HG03439 (cell line): ENCODE data around the gene P4HB.

ENCODE experiments used
- ATAC-seq: cut with Tn5 transposase; IDR thresholded peaks from one replicate; pipeline ENCODE4 v1.9.1; 2021; ENCODE audit warnings: mild to moderate bottlenecking, moderate library complexity; ENCODE audit not compliant: unreplicated experiment

Gene P4HB

DNA sequence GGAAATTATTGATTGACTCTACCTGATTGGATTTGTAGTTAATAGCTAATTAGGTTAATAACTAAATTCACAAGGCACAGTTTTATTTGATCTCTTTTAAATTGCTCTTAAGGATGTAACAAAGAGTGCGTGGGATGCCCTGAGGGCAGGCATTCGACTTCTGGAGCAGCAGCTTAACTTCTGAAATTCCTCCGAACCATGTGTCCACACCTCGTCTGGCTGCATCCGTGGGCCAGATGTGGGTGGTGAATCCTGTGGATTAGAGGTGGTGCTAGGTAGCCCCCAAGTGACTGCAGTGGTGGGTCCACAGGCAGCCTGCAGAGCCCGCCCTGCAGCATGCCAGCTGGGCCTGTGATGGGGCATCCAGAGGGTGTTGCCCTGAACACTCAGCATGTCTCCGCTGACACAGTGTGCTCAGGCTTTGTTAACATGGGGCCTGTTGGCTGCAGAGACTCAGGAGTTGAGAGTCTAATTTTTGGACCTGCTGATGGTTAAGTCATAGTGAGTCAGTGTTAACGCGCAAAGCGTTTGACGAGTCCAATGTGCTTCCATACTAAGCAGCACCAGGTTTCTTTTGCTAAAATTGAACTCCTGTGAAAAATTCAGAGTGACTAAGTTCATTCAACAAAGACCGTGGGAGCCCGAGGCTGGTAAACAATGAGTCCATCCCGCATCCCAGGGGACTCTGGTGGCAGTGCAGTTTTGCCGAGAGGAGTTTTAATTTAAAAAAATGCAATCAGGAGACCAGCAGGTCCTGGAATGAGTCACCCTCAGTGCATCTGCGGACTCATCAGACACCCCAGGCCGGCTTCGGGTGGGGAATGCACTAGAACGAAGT lies 37.9 kb upstream of the P4HB start:
- no peak for ATAC-seq

DNA sequence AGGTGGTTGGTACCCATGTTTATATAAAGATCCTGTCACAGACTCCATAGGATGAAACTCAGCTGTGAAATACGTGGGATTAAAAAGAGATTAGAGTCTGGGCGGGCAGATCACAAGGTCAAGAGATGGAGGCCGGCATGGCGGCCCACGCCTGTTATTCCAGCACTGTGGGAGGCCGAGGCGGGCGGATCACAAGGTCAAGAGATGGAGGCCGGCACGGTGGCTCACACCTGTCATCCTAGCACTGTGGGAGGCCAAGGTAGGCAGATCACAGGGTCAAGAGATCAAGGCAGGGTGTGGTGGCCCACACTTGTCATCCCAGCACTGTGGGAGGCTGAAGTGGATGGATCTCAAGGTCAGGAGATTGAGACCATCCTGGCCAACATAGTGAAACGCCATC lies 35.1 kb upstream of the P4HB start:
- no peak for ATAC-seq

DNA sequence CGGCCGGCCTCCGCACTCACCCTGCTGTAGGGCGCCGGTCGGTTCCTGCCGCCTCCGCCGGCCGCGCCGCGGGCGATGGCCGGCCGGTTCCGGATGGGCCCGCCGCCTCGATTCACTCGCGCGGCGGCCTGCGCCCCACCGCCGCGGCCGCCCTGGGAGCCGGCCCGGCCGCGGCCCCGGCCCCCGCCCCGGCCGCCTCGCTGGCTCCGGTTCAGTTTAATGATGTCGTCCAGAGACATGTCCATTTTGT lies 30.9 kb upstream of the P4HB start:
- peak; percentile 19 for ATAC-seq

DNA sequence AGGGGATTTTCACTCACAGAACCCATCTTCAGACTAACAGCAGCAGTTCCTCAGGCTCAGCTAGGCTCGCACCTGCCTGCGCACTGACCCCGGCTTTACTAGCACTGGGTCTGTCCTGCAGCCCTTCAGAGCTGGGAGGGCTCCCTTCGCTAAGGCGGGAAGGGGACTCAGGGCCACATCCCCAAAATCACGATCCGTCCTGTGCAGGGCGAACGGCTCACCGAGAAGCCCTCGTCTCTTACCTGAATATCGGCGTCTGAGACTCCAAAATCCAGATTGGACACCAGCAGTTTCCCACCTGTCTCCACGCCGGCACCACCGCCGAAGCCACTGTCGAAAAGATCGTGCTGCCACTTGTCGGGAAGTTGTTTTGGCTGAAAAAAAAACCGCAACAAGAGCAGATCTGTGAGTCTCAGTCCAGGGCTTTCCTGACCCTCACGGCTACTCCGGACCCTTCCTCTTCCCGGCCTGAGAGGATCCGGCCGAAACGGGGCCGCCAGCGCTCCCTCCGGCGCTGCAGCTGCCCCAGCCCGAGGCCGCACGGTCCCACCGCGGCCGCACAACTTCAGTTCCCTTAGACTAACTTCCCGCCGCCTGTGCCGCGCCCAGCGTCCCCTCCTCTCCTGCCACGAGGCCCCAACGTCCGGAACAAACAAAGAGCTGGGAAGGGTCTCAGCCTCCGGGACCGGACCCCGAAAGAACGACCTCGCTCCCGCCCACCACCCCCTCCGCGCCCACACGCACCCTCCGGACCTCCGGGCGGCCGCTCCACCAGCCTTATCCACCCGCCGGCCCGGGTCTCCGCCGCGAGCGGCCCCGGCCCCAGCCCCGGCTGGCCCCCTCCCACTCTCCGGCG lies 30.3 kb upstream of the P4HB start:
- peak; percentile 1 for ATAC-seq

DNA sequence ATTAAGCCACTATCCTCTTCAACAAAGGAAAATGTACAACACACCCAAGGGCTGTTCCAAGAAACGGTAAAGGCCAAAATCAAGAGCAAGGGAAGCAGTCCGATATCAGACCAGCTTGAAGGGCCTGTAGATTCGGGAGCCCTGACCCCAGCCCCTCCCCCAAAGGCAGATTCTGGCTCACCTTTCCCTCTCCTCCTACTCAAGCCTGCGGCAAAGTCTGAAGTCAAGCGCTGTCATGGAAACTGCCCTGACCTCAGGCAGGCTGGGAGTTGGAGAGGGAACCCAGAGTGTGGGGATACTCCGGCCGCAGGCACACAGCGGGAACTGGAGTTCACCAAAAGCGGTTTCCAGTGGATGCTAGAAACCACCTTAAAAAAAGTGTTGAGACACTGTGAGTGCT lies 29.3 kb upstream of the P4HB start:
- no peak for ATAC-seq

DNA sequence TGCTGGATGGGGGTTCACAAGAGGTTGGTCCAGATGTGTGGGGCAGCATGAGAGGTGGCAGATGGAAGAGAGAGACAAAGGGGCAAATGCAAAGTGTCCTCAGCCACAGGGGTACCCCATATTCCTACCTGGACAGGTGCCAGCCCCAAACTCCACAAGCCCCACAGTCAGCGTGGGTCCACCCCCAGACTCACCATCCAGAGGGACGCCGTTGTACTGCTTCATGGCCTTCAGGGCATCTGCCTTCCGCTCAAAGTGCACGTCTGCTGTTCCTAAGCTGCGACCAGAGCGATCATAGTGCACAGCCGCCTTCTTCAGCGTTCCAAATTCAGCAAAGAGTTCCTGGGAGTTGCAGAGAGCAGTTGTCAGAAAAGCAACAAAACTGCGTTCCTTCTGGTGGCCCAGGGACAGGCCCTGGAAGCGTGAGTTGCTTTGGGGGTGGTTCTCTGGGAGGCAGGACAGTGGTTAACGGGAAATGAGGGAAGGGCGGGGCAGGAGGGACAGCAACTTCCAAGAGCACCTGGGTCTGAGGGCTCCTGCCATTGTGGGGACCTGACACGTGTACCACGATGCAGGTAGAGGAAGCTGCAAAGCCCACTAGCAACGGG lies 28.8 kb upstream of the P4HB start:
- ATAC-seq: no peak

DNA sequence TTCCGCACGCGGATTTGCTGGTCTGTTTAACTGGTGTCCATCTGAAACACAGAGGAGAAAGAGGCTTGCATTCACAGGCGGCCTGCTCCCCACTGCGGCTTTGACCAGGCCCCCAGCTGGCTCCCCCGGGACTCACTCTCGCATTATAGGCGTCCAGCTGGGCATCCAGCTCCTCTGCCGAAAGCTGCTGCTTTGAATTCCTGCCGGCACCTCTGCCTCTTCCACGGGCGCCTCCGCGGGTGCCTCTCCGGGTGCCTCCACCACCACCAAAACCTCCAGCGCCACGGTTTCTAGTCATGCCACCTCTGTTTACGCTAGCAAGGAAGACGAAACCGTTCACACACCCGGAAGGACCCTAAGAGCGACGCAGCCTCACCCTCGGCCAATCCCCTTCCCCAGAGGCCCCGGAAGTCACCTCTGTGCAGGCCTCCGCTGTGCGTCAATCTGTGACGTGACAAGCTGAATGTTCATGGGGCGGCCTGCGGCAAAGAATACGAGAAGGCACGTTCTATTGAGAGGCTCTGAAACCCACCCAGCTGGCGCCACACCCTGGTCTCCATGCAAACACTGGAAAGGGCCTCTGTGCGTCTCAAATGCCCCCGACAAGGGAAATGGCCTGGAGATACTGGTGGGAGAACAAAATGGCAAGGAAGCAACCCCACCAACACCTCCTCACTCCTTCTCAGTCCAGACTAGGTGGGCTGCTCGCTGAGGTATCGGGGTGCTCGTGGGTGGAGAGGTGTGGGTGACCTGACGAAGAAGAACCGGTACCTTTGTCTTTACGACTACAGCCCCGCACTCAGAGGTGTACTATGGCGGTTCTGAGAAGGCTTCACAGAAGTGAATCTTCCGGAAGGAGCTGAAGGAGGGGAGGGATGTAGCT lies 28.0 kb upstream of the P4HB start:
- no peak for ATAC-seq

DNA sequence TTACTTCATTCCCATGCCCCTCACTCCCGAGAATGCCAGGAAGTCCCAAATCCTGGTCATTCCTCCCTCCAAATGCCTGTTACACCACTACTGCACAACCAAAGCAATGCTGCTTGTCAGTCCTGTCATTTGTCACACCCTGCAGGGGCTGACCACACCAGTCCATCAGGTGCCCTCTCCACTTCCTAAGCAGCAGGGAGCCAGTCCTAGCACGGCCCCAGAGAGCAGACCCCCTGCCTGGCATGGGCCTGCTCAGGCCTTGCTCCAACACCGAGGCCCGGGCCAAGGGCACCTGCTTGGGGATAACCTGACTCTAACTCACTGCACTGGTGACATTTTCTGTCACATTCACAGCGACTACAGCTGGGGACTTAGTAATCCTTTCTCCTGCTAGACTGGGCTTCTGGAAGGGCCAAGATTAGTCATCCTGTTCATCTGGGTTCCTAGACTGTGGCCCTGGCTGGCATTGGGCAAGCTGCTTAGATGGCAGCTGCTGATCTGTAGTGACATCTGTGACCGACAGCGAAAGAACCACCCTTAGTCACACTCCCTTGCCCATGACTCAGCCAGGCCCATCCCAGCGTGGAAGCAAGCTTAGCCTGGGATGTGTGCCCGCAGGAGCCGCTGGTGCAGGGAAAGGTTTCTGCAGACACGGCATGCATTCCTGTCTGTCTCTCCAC lies 25.7 kb upstream of the P4HB start:
- ATAC-seq: no peak

DNA sequence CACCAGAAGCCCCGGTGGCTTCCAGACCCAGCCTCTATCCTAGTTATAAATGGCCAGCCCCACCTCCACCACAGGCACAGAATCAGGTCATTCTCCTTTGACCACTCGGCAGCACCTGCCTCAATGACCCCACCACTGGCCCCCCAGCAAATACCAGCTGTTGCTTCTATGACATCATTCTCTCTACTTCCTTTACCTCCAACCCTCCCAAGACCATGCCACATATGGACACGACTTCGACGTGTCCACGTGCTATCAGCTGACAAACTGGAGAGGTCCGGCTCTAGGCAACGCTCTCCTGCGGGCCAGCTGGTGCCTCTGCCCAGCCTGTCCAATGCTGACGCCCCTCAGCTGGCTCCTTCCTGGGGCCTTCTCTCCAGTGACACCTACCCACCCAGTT lies 25.1 kb upstream of the P4HB start:
- no peak for ATAC-seq

DNA sequence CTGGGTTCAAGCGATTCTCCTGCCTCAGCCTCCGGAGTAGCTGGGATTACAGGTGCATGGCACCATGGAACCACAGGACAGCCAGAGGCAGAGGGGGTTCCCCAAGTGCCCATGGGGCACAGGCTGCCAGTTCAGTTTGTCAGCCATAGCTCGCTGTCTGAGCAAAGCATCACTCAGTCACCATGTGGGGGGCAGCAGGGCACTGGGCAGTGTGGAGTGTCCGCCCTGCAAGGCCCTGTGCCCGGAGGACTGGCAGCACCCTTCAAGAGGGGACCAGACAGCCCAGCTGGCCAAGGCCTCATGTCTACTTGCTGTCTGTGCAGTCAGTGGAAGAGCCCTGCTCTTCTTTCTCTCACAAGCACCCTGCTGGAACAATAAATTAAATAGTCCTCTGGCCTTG lies 24.6 kb upstream of the P4HB start:
- no peak for ATAC-seq

DNA sequence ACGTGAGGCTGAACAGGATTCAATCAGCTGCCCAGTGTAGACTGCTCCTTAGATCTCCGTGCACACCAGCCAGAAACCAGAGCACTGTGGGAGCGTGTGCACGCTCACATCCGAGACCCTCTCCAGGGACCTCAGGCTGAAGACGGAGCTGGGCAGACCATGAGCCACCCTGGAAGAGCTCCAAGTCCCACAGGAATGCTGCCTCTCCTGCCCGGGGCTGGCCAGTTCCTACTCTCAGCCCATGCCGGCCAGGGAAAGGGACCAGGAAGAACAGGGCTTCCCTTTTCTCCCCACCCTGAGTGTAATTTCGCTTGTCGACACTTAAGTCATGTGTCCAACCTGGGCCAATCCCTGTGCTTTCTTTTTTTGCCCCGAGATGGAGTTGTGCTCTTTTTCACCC lies 24.2 kb upstream of the P4HB start:
- ATAC-seq: no peak

DNA sequence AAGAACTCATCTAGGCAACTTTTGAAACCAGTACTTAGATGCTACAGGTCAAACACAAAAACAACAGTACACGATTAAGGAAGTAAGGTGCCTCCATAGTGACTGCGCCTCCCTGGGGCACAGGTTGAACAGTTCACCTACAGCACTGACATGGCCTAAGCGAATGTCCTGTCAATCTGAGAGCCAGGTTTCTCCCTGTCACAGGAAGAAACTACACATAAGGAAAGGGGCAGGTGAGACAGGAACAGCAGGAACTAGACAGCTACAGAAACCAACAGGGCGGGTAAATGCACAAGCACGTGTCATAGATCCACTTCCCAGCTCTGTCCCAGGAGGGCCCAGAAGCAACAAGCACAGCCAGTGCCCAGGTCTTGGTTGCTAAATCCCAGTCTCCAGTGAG lies 18.8 kb upstream of the P4HB start:
- no peak for ATAC-seq

DNA sequence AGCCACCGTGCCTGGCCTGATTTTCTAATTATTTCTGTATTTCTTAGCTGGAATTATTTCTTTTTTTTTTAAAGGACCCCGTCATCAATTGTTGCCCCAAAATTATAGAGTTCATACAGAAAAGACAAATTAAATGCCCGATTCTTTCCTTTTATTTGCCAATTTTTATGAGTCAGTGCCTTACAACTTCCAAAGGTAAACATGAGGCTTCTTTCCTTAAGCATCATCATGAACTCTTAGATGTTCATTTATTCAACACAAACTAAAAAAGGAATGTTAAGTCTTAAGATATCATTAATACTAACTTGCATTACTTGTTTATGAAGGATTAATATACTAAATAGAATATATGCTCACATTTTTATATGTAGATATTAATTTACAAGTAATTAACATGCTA lies 18.0 kb upstream of the P4HB start:
- no peak for ATAC-seq

DNA sequence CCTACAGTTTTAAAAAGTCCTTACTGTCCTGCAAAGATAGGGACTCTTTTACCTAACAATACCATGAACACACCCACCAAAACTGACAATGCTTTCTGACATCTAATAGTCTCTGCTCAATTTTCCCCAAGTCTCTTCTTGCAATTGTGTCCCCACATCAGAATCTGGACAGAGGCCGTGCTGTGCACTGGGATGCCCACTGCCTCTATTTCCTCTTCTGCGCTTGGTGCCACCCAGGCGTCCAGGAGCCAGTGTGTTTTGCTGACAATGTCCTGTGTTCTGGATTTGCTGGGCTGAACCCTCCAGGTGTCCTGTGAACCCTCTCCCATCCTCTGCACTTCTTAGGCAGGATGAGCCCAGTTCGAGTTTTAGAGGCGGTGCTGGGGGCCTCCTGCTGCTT lies 17.2 kb upstream of the P4HB start:
- no peak for ATAC-seq

DNA sequence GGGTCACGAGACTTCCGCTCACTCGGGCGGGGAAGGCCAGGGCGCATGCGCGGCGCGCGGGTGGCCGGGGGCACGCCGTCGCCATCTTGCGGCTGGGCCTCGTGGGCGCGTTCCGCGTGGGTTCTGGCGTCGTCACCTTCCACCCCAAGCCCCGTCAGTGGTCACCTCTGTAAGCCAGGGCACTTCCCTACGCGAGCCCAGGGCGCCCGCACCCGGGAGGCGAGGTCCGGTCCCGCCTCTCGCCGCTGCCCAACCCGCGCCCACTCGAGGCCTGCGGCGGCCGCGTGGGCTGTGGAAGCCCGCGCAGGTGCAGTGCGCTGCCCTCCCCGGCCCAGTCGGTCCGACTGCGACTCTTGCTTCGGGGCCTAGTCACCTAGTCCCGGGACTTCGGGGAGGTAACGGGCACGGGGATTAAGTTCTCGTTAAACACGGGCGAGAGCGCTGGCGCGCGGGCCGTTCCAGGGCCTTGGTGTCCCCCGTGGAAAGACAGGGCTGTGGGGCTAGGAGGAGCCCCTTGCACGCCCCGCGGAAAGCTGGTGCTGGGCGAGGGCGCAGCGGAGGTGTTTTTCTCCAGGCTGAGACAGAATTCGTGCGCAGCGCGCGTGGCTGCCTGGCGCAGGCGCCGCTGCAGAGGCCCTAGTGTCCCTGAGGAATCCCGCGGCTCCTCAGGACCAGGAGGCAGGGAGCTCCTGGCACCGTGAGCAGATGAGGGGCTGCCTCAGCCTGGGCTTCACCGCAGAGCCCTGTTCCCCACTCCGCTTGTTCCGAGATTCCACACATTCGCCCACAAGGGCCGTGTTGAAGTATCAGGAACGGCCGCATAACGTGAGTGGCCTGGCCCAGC lies 11.3 kb upstream of the P4HB start:
- peak; percentile 47 for ATAC-seq

DNA sequence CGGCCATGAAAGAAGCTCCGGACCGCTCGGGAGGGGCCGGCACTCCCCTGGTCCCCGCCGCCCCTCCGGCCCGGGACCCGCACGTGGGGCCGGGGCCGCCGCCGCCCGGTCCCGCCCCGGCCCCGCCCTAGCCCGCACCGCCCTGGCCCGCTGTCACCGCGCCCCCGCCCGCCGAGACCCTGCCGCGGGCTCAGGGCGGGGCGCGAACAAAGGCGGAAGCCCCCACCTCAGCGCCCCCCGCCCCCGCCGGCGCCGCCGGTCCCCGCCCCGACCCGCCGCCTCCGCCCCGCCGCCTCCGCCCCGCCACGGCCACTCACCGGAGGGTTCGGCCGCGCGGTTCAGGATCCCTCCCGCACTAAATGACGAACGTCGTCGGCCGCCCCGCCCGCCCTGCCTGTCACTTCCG lies 10.6 kb upstream of the P4HB start, which contains the start of gene ARHGDIA:
ARHGDIA (minus strand) TSS at position 357 of the 406 bp plus-strand sequence. CDS start 1,407 bp downstream, outside the sequence.
- peak; percentile 14 for ATAC-seq

DNA sequence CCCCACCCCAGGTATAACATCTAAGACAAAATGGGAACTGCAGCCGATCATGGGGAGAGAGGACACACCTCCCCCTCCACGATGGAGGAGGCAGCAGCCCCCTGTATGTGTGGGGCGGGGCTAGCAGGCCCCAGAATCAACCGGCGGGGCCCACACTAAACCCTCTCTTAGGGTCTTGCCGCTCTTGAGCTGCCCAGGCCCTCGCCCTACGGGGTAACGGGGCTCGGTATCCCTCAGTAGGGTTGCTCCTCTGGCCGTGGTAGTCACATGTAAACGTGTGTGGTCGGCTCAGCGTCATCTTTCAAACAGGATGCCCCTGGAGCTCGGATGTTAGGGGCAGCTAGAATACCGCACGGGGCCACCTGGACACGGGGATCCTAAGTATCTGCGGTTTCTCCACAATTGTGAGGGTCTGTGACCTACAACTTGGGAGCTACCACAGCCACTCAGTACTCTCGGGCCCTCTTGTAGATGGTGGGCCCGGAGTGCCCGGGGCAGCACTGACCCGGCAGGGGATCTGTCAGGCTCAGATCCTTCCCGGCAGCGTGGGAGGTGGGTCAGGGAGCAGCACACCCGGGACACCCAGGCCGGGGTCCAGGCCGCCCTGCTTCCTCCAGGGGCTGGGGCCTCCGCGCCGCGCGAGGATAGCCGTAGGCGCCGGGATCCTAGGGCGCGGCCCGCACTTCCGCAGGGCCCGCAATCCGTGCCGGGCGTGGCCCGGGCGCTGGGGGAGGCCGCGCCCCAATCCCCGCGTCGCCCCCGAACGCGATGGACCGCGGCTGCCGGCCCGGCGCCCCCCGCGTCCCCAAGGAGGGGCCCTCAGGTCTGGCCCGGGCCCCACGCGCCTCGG lies 10.0 kb upstream of the P4HB start:
- peak; percentile 7 for ATAC-seq
